ENCODE results near the gene TMPRSS6.

The TMPRSS6 gene

DNA sequence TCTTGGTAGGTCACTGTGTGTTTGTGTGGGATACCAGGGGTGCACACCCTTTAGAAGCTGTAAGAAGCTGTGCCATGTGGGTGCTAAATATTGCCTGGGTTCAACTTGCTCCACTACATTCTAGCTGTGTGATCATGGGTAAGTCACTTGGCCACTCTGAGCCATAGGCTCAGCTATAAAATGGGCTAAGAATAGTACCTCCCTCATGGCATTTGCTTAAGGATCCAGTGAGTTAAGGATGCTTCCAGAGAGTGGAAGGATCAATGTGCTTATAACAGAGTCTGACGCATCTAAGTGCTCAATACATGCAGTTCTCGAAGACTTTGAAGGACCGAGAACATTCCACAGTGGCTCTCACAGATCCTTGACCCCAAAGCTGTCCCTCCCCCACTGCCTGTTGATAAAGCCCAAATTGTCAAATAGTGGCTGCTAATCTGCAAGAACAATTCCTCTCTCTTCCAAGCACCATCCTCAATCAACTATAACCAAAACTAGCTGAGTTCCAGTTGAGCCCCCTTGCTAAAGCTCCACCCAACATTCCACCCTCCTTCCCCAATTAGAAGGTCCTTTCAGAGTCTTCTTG, 13.2 kb upstream of the TMPRSS6 start:
- no peaks in the 10 kb centered on the region for H3F3A ChIP-seq (ENCODE audit: insufficient read depth, low read length)
- no peak overlapping the region for H3K9ac ChIP-seq (ENCODE audit: low read length)
- TF ChIP-seq, protein P1, sequence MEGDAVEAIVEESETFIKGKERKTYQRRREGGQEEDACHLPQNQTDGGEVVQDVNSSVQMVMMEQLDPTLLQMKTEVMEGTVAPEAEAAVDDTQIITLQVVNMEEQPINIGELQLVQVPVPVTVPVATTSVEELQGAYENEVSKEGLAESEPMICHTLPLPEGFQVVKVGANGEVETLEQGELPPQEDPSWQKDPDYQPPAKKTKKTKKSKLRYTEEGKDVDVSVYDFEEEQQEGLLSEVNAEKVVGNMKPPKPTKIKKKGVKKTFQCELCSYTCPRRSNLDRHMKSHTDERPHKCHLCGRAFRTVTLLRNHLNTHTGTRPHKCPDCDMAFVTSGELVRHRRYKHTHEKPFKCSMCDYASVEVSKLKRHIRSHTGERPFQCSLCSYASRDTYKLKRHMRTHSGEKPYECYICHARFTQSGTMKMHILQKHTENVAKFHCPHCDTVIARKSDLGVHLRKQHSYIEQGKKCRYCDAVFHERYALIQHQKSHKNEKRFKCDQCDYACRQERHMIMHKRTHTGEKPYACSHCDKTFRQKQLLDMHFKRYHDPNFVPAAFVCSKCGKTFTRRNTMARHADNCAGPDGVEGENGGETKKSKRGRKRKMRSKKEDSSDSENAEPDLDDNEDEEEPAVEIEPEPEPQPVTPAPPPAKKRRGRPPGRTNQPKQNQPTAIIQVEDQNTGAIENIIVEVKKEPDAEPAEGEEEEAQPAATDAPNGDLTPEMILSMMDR (IDR thresholded peaks at IDR 0.05; ENCODE audit: low read length) = no peak
- TF ChIP-seq EZH2 (IDR thresholded peaks at IDR 0.05; ENCODE audit: borderline replicate concordance, low read length) = no peak
- H3K27me3 ChIP-seq (ENCODE audit: insufficient read depth, low read length) = peaks cover 8% of the 10 kb centered on the region; the same call in 1 of the 2 replicates
- no peak overlapping the region for H3K4me2 ChIP-seq (ENCODE audit: low read length)
- H4K20me1 ChIP-seq (ENCODE audit: insufficient read depth, low read length) = no peaks in the 10 kb centered on the region
- no peak overlapping the region for H3K27ac ChIP-seq (ENCODE audit: low read depth, low read length, poor library complexity, severe bottlenecking)
- no peaks in the 10 kb centered on the region for H3K4me1 ChIP-seq (ENCODE audit: insufficient read depth, low read length, severe bottlenecking)
- H3K36me3 ChIP-seq (ENCODE audit: insufficient read depth, low read length) = no peaks in the 10 kb centered on the region
- H3K9me3 ChIP-seq (ENCODE audit: low read length) = no peaks in the 10 kb centered on the region
- no peaks in the 10 kb centered on the region for H3K79me2 ChIP-seq (ENCODE audit: insufficient read depth, low read length)
- H2AFZ ChIP-seq (ENCODE audit: low read length) = no peak overlapping the region
- H3K9me2 ChIP-seq (ENCODE audit: low read depth, low read length) = no peaks in the 10 kb centered on the region
- no peak overlapping the region for H3K4me3 ChIP-seq (ENCODE audit: low read depth, low read length, poor library complexity, severe bottlenecking)

DNA sequence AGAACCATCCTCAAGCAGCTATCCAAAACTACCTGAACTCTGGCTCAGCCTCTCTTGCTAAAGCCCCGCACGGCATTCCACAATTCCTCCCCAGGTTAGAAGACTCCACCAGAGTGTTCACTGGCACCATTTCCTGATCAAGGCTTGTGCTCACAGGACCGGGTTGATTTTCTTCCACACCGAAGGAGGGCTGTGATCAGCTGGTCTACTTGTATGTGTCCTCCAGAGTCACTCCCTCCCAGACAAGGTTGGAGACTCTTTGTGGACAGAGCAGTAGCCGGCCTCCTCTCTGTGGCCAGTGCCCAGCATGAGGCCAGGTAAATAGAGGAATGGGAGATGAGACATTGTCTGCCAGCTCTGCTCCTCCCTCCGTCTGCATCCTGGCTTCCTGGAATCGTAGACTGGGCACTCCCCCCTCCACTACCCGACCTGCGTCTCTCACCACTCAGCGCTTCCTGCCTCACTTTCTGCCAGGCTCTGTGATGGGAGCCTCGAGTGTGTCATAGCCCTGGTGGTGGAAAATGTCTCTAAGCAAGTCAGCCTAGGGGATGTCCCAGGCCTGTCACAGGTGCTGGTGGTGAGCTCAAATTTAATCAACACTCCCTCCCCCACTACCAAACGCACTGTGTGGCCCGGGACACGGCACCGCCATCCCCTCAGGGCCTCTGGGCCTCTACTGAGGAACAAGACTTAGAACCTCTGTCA, 12.5 kb upstream of the TMPRSS6 start:
- H3F3A ChIP-seq (ENCODE audit: insufficient read depth, low read length) = no peaks in the 10 kb centered on the region
- H3K79me2 ChIP-seq (ENCODE audit: insufficient read depth, low read length) = no peaks in the 10 kb centered on the region
- H3K9me2 ChIP-seq (ENCODE audit: low read depth, low read length) = no peaks in the 10 kb centered on the region
- H3K9ac ChIP-seq (ENCODE audit: low read length) = no peak overlapping the region
- H3K4me2 ChIP-seq (ENCODE audit: low read length) = no peak overlapping the region
- no peaks in the 10 kb centered on the region for H3K9me3 ChIP-seq (ENCODE audit: low read length)
- no peaks in the 10 kb centered on the region for H3K36me3 ChIP-seq (ENCODE audit: insufficient read depth, low read length)
- H3K4me1 ChIP-seq (ENCODE audit: insufficient read depth, low read length, severe bottlenecking) = no peaks in the 10 kb centered on the region
- TF ChIP-seq, protein P1 (IDR thresholded peaks at IDR 0.05; ENCODE audit: low read length) = no peak
- no peak for TF ChIP-seq EZH2 (IDR thresholded peaks at IDR 0.05; ENCODE audit: borderline replicate concordance, low read length)
- no peak overlapping the region for H2AFZ ChIP-seq (ENCODE audit: low read length)
- H3K27me3 ChIP-seq (ENCODE audit: insufficient read depth, low read length) = peaks cover 8% of the 10 kb centered on the region; the same call in 1 of the 2 replicates
- no peak overlapping the region for H3K27ac ChIP-seq (ENCODE audit: low read depth, low read length, poor library complexity, severe bottlenecking)
- H3K4me3 ChIP-seq (ENCODE audit: low read depth, low read length, poor library complexity, severe bottlenecking) = no peak overlapping the region
- no peaks in the 10 kb centered on the region for H4K20me1 ChIP-seq (ENCODE audit: insufficient read depth, low read length)

DNA sequence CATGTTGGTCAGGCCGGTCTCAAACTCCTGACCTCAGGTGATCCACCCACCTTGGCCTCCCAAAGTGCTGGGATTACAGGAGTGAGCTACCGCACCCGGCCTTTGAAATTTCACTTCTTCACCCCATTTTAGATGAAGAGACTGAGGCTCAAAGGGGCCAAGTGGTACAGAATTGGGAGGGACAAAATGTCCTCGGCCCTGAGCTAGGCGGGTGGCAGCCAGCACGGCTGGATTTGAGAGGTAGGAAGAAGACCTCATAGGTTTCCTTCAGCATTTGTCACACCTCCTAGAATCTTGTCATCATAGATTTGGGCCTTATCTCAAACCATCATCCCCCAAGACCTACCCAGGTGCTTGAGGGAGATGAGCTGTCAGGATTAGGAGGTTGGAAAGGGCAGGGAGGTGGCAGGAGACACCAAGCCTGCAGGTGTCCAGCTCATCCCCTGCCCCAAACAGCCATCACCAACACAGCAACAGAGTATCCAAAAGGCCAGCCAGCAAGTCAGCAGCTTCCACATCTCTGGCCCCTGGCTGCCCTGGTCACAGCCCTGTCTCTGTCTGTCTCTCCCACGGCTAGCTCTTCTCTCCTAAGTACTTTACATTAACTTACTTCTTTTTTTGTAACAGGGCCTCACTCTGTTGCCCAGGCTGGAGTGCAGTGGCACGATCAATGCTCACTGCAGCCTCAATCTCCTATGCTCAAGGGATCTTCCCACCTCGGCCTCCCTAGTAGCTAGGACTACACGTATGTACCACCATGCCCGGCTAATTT, 11.2 kb upstream of the TMPRSS6 start:
- no peak overlapping the region for H3K9ac ChIP-seq (ENCODE audit: low read length)
- H3K4me3 ChIP-seq (ENCODE audit: low read depth, low read length, poor library complexity, severe bottlenecking) = no peak overlapping the region
- no peaks in the 10 kb centered on the region for H3K9me2 ChIP-seq (ENCODE audit: low read depth, low read length)
- H3K27me3 ChIP-seq (ENCODE audit: insufficient read depth, low read length) = peaks cover 6% of the 10 kb centered on the region; the same call in 1 of the 2 replicates
- no peaks in the 10 kb centered on the region for H3K4me1 ChIP-seq (ENCODE audit: insufficient read depth, low read length, severe bottlenecking)
- H3K4me2 ChIP-seq (ENCODE audit: low read length) = no peak overlapping the region
- no peaks in the 10 kb centered on the region for H3K9me3 ChIP-seq (ENCODE audit: low read length)
- no peaks in the 10 kb centered on the region for H3K79me2 ChIP-seq (ENCODE audit: insufficient read depth, low read length)
- no peak overlapping the region for H3K27ac ChIP-seq (ENCODE audit: low read depth, low read length, poor library complexity, severe bottlenecking)
- no peaks in the 10 kb centered on the region for H3F3A ChIP-seq (ENCODE audit: insufficient read depth, low read length)
- no peaks in the 10 kb centered on the region for H4K20me1 ChIP-seq (ENCODE audit: insufficient read depth, low read length)
- H3K36me3 ChIP-seq (ENCODE audit: insufficient read depth, low read length) = no peaks in the 10 kb centered on the region
- TF ChIP-seq EZH2 (IDR thresholded peaks at IDR 0.05; ENCODE audit: borderline replicate concordance, low read length) = no peak
- TF ChIP-seq, protein P1 (IDR thresholded peaks at IDR 0.05; ENCODE audit: low read length) = no peak
- H2AFZ ChIP-seq (ENCODE audit: low read length) = no peak overlapping the region
